K562 (cell line): ENCODE results near the gene GAD1. TPM values are rescaled to one million over a fixed set of nuclear protein-coding genes. Genes with fewer than 3 reads are reported as not detected.

Source experiments
- FOXA3 ChIP-seq, 2 experiments: fragments of 450-650 bp in 1 of 2; sonication (generic) in 1 of 2; formaldehyde crosslinking; IDR thresholded peaks in 1 of 2; conservative IDR thresholded peaks in 1 of 2; 2 replicates each; pipeline versions ENCODE4 v1.4.0 to v1.8.0; 2020 to 2022; ENCODE audit warnings: mild to moderate bottlenecking in 2 of 2, missing genetic modification reagents in 1 of 2
- FOXO4 ChIP-seq: fragments of 450-650 bp; formaldehyde crosslinking; IDR thresholded peaks from 2 replicates; pipeline ENCODE4 v1.4.0; 2020; ENCODE audit warnings: mild to moderate bottlenecking, moderate library complexity
- GTF2A2 ChIP-seq: IDR thresholded peaks from 2 replicates; pipeline ENCODE4 v1.6.1; 2016; ENCODE audit warnings: mild to moderate bottlenecking, missing genetic modification characterization, missing compliant biosample characterization
- HCFC1 ChIP-seq: IDR thresholded peaks from 2 replicates; pipeline ENCODE4 v1.6.1; 2012; ENCODE audit warnings: low read depth, low read length, improper control_type of control experiment
- NFE2 ChIP-seq: IDR thresholded peaks from 2 replicates; pipeline ENCODE4 v1.6.1; 2014; ENCODE audit warnings: antibody characterized with exemption, low read depth
- NFXL1 ChIP-seq: fragments of 450-650 bp; formaldehyde crosslinking; IDR thresholded peaks from 2 replicates; pipeline ENCODE4 v1.4.0; 2021; ENCODE audit warnings: mild to moderate bottlenecking
- PHTF2 ChIP-seq: fragments of 250-450 bp; sonication (Bioruptor Pico); IDR thresholded peaks from 2 replicates; pipeline ENCODE4 v1.5.0; 2021; ENCODE audit warnings: mild to moderate bottlenecking
- RB1 ChIP-seq: fragments of 450-650 bp; IDR thresholded peaks from 2 replicates; pipeline ENCODE4 v1.6.1; 2017; ENCODE audit warnings: low read depth, mild to moderate bottlenecking
- RCOR1 ChIP-seq, 2 experiments: IDR thresholded peaks; 2 replicates each; pipeline ENCODE4 v1.6.1; 2012; ENCODE audit warnings: low read depth in 2 of 2, low read length in 2 of 2, borderline replicate concordance in 1 of 2, improper control_type of control experiment in 1 of 2
- SMAD4 ChIP-seq: fragments of 250-450 bp; sonication (Bioruptor Pico); conservative IDR thresholded peaks from 2 replicates; pipeline ENCODE4 v1.8.0; 2021; ENCODE audit warnings: inconsistent platforms, mild to moderate bottlenecking, moderate library complexity
- STAG1 ChIP-seq: sonication (generic); formaldehyde crosslinking; IDR thresholded peaks from 2 replicates; pipeline ENCODE4 v1.5.0; 2020; ENCODE audit warnings: missing genetic modification reagents, borderline replicate concordance
- XRCC3 ChIP-seq: fragments of 450-650 bp; IDR thresholded peaks from 2 replicates; pipeline ENCODE4 v1.6.1; 2017; ENCODE audit warnings: mild to moderate bottlenecking, moderate library complexity
- ZNF23 ChIP-seq: fragments of 250-450 bp; sonication (Bioruptor Pico); IDR thresholded peaks from 2 replicates; pipeline ENCODE4 v1.4.0; 2020; ENCODE audit warnings: mild to moderate bottlenecking
- ZNF282 ChIP-seq: sonication (generic); formaldehyde crosslinking; IDR thresholded peaks from 2 replicates; pipeline ENCODE4 v1.8.1; 2023; ENCODE audit warnings: missing genetic modification reagents
- ZNF507 ChIP-seq: conservative IDR thresholded peaks from 2 replicates; pipeline ENCODE4 v1.6.1; 2017; ENCODE audit warnings: missing genetic modification characterization, missing compliant biosample characterization
- polyA plus RNA-seq, 8 experiments: library from polyadenylated mRNA; depleted of rRNA in 4 of 8; stranded (reverse) in 5 of 8; unstranded in 3 of 8; fragments of >200 nt; fragmentation: Nextera tagmentation in 2 of 8; fragmentation: Illumina TruSeq in 1 of 8; extraction: Ambion mirVana in 2 of 8; extraction: Trizol in 1 of 8; gene quantifications; 2 replicates each; pipeline versions ENCODE4 v1.2.1 to v1.2.3, GENCODE V29; 2011 to 2014; ENCODE audit warnings: inconsistent platforms in 1 of 8, missing spikeins in 1 of 8
- total RNA-seq, 7 experiments: library from RNA; depleted of rRNA in 6 of 7; stranded (reverse); fragments of >200 nt in 6 of 7; fragmentation: Illumina TruSeq in 2 of 7; extraction: Trizol in 2 of 7; gene quantifications; 2 replicates each; pipeline versions ENCODE4 v1.2.1 to v1.2.3, GENCODE V29; 2011 to 2021; ENCODE audit warnings: low replicate concordance in 1 of 7
- TF ChIP-seq, protein P1 (sequence below): sonication (generic); formaldehyde crosslinking; IDR thresholded peaks from 2 replicates; pipeline ENCODE4 v1.4.0; 2020; ENCODE audit warnings: mild to moderate bottlenecking, missing genetic modification reagents
- TF ChIP-seq, protein P2 (sequence below): fragments of 250-450 bp; sonication (Bioruptor Pico); IDR thresholded peaks from 2 replicates; pipeline ENCODE4 v1.5.0; 2021
- TF ChIP-seq, protein P3 (sequence below): sonication (generic); formaldehyde crosslinking; IDR thresholded peaks from 2 replicates; pipeline ENCODE4 v1.5.0; 2020; ENCODE audit warnings: missing genetic modification reagents
- TF ChIP-seq, protein P4 (sequence below): sonication (generic); formaldehyde crosslinking; IDR thresholded peaks from 2 replicates; pipeline ENCODE4 v1.8.0; 2023; ENCODE audit warnings: mild to moderate bottlenecking, missing genetic modification reagents

GAD1 gene
- total and polyA plus RNA-seq, 9 of the 15 experiments (the other 6 are each of a cell fraction or from before 2014, with no cell fraction given) = 2.7 to 29.1 (median 15.7) TPM

DNA sequence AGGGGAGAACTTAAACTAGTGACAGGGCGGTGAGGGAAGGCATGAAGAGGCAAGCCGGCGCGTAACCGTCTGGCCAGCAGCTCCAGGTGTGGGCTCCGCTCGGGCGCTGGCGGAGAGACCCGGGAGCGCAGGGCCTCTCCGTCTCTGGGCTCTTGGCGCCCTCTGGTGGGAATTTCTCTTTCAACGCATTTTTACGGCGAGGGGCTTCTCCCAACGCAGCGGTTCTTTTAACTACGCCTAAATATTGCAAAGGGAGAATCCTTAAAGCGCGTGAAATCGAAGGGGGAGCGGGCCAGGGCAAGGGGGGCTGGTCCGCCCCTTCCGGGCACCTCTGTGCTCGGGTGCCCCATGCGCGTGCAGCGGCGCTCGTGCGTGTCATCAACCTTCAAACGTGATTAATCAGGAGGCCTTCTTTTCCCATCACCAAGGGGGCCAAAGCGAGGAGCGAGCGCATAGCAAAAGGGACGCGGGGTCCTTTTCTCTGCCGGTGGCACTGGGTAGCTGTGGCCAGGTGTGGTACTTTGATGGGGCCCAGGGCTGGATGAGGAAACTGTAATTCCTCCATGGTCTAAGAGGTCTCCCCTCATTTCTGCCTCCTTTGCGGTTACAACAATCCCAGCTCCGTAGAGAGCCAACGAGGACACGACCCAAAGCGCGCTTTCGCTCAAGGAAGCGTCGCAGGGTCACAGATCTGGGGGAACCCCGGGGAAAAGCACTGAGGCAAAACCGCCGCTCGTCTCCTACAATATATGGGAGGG is 762 bp upstream of the GAD1 start (continued):
- TF ChIP-seq, protein P1, sequence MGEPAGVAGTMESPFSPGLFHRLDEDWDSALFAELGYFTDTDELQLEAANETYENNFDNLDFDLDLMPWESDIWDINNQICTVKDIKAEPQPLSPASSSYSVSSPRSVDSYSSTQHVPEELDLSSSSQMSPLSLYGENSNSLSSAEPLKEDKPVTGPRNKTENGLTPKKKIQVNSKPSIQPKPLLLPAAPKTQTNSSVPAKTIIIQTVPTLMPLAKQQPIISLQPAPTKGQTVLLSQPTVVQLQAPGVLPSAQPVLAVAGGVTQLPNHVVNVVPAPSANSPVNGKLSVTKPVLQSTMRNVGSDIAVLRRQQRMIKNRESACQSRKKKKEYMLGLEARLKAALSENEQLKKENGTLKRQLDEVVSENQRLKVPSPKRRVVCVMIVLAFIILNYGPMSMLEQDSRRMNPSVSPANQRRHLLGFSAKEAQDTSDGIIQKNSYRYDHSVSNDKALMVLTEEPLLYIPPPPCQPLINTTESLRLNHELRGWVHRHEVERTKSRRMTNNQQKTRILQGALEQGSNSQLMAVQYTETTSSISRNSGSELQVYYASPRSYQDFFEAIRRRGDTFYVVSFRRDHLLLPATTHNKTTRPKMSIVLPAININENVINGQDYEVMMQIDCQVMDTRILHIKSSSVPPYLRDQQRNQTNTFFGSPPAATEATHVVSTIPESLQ = no peak
- TF ChIP-seq, protein P2, sequence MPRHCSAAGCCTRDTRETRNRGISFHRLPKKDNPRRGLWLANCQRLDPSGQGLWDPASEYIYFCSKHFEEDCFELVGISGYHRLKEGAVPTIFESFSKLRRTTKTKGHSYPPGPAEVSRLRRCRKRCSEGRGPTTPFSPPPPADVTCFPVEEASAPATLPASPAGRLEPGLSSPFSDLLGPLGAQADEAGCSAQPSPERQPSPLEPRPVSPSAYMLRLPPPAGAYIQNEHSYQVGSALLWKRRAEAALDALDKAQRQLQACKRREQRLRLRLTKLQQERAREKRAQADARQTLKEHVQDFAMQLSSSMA (CRISPR knock-in tag) = no peak
- TF ChIP-seq NFXL1 (CRISPR knock-in tag) = no peak
- TF ChIP-seq, protein P3, sequence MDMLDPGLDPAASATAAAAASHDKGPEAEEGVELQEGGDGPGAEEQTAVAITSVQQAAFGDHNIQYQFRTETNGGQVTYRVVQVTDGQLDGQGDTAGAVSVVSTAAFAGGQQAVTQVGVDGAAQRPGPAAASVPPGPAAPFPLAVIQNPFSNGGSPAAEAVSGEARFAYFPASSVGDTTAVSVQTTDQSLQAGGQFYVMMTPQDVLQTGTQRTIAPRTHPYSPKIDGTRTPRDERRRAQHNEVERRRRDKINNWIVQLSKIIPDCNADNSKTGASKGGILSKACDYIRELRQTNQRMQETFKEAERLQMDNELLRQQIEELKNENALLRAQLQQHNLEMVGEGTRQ (CRISPR knock-in tag) = no peak
- TF ChIP-seq RCOR1 (IDR thresholded peaks at IDR 0.05; ENCODE audit: borderline replicate concordance in 1 of 2, low read depth in 2 of 2, low read length in 2 of 2) = peak in 1 of 2 experiments; percentile 53; a peak in 2 of 4 replicates
- peak; percentile 63; the same call in 1 of the 2 replicates for TF ChIP-seq SMAD4
- no peak for TF ChIP-seq GTF2A2 (tag)
- TF ChIP-seq PHTF2 = no peak
- TF ChIP-seq FOXA3 (CRISPR knock-in tag; conservative IDR thresholded peaks at IDR 0.05 in 1 of 2, IDR thresholded peaks at IDR 0.05 in 1 of 2) = no peak
- TF ChIP-seq FOXO4 (CRISPR knock-in tag) = no peak
- TF ChIP-seq ZNF507 (tag) = no peak
- peak; percentile 54; the same call in 1 of the 2 replicates for TF ChIP-seq RB1
- TF ChIP-seq NFE2 = no peak
- TF ChIP-seq XRCC3 = no peak
- TF ChIP-seq STAG1 = peak; percentile 96
- no peak for TF ChIP-seq ZNF282 (CRISPR knock-in tag)
- TF ChIP-seq HCFC1 = no peak; the same call in 1 of the 2 replicates
- TF ChIP-seq ZNF23 (CRISPR knock-in tag) = no peak
- TF ChIP-seq, protein P4, sequence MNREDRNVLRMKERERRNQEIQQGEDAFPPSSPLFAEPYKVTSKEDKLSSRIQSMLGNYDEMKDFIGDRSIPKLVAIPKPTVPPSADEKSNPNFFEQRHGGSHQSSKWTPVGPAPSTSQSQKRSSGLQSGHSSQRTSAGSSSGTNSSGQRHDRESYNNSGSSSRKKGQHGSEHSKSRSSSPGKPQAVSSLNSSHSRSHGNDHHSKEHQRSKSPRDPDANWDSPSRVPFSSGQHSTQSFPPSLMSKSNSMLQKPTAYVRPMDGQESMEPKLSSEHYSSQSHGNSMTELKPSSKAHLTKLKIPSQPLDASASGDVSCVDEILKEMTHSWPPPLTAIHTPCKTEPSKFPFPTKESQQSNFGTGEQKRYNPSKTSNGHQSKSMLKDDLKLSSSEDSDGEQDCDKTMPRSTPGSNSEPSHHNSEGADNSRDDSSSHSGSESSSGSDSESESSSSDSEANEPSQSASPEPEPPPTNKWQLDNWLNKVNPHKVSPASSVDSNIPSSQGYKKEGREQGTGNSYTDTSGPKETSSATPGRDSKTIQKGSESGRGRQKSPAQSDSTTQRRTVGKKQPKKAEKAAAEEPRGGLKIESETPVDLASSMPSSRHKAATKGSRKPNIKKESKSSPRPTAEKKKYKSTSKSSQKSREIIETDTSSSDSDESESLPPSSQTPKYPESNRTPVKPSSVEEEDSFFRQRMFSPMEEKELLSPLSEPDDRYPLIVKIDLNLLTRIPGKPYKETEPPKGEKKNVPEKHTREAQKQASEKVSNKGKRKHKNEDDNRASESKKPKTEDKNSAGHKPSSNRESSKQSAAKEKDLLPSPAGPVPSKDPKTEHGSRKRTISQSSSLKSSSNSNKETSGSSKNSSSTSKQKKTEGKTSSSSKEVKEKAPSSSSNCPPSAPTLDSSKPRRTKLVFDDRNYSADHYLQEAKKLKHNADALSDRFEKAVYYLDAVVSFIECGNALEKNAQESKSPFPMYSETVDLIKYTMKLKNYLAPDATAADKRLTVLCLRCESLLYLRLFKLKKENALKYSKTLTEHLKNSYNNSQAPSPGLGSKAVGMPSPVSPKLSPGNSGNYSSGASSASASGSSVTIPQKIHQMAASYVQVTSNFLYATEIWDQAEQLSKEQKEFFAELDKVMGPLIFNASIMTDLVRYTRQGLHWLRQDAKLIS (CRISPR knock-in tag) = 0 out of 2 replicates have a peak, but pooled peaks have one; percentile 50
